CD1c-positive myeloid dendritic cell (primary cell): ENCODE results near the gene USP49.
"Not testable (repeated sequence)": the region's sequence is repeated elsewhere in the genome, so short reads cannot be mapped to it uniquely, and the experiment has no call there.

Source experiments
- DNase-seq: peaks from one replicate; pipeline ENCODE4 v3.0.0-alpha.2; 2016; ENCODE audit errors: extremely low spot score

Gene USP49

DNA sequence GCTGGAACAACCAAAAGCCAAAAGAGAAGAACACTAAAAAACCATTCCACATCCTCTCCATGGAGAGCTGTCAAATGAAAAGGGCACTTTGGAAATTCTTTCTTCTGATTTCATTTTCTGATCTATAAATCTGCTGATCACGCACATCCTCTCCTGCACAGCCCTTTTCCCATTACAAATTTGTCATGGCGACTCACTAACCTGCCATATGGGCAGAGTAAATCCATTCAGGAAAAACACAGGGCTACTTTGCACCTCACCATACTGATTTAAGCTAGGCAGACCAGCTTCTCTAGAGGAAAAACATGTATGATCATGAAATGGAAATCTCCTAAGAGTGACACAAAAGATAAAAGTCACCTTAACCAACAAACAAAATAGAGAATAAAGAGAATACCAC lies 81.7 kb downstream of the USP49 start:
- no peak for DNase-seq

GRCh38 chr6:41811946-41812345 lies 83.2 kb downstream of the USP49 start:
- not testable (repeated sequence) for DNase-seq

GRCh38 chr6:41811095-41811494 lies 84.1 kb downstream of the USP49 start:
- no peak for DNase-seq

DNA sequence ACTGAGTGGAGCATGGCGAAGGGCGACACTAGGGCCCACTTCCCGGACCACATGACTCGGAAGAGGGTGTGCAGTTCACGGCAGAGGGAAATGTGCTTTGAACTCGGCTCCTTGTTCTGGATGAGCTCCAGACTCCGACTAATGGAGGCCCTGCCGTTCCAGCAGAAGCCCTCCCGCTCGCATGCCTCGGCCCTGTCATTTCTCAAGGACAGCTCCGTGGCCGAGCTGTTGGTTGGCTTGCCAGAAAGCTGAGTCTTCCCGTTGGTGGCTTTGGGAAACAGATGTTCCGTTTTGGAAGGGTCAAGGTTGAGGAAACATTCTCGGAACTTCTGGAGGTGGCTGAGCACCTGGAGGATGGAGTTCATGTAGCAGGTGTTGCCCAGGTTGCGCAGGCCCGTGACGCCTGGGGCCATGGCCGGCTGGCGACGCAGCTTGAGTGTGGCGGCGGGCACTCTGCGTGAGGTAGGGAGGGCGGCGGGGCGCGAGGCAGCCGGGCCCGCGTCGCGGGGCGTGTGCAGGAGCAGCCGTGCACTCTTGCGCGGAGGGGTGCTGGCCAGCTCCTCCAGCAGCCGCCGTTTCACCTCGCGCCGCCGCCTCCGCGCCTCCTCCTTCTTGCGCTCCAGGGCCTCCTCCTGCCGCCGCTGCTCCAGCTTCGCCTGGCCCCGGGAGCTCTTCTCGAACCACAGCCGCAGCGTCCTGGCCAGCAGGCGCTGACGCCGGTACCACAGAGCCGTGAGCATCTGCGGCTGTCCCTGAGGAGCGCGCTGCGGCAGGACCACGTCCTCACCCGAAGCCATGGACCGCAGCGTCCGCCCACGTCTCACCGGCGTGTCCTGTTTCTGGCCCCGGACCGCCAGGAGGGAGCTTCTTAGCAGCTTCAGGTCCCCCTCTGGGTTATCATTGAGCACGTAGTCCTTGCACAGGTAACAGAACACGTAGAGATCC lies 89.1 kb downstream of the USP49 start:
- DNase-seq, result no peak

GRCh38 chr6:41801380-41801779 lies 93.8 kb downstream of the USP49 start:
- no peak for DNase-seq

DNA sequence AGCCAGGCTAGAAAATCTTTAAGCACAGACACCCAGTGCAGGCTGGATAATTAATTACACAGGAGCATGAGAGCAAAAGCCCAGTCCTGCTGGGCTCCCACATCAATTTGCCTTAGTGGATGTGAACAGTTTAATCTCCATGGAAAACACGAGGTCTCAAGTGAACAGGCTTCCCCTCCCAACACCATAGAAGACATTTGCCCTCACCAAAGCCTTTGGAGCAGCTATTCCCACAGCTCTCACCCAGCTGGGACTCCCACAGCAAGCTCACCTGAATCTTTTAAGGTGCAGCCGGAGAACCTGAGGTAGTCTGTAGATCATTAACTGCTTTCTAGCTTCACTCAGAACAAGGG lies 95.6 kb downstream of the USP49 start:
- no peak for DNase-seq

GRCh38 chr6:41798901-41799558 lies 96.1 kb downstream of the USP49 start:
- no peak for DNase-seq

DNA sequence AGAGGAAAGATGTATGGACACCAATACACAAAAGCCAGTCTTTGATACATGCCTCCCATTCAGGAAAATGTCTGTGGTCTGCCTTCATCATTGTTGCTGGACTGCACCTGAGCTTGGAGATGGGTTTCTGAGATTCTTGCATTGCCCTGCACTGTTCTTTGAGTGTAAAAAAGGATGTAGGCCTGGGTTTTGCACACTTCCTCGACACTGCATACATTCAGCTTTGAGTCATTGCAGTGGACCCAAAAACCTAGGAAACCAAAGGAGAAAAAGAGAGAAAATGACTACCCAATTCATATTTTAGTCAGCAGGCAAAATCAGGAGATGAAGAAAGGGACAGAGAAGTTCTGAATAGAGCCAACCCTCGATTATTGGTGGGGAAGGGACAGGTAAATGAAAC lies 98.7 kb downstream of the USP49 start:
- DNase-seq, result no peak

- no peak for DNase-seq
Observed at GRCh38 chr6:41791984-41792383, 103.2 kb downstream of the USP49 start.

DNA sequence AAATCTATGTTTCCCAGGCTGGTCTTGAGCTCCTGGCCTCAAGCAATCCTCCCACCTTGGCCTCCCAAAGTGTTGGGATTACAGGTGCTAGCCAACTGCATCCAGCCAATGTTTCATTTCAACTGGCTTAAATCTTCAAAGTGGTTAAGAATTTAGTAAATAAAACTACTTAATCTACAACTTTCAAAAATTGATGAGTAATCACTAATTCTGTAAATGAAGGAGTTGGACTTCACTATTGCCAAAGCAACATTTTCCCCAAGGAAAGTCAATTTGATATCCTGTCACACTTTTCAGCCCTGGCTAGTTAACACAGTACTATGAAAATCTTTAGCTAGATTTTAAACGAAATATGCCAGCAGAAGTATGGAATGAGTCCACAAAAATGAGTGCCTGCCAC lies 103.9 kb downstream of the USP49 start:
- DNase-seq, result no peak

GRCh38 chr6:41790045-41790444 lies 105.1 kb downstream of the USP49 start:
- no peak for DNase-seq

GRCh38 chr6:41789390-41789724 lies 105.8 kb downstream of the USP49 start:
- DNase-seq, result no peak

DNA sequence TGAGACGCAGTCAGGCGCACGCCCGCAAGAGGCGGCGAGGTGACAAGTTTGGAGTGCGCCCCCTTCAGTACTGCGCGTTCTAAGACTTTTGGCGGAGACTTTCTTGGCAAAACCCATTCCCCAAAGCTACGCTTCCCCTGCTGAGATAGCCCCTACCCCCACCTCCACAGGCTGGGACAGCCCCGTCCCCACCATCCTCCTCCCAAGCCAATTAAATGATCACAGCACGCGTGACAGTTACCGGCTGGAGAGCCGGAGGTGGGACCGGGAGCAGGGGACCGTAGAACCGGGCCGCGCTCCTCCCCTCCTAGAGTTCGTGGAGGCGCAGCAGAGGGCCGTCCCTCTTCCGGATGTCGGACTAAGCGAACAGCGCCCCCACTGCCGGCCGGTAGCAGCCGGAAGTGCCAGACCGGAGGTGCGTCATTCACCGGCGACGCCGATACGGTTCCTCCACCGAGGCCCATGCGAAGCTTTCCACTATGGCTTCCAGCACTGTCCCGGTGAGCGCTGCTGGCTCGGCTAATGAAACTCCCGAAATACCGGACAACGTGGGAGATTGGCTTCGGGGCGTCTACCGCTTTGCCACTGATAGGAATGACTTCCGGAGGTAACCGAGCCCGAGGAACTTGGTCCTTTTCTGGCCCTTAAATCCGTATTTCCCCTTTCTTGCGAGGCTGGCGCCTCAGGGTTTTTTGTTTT lies 107.8 kb downstream of the USP49 start, which contains the start of gene TOMM6:
TOMM6 (plus strand) TSS at position 476 of the 699 bp plus-strand sequence; CDS start at position 480, 4 bp downstream.
- peak; percentile 97 for DNase-seq

DNA sequence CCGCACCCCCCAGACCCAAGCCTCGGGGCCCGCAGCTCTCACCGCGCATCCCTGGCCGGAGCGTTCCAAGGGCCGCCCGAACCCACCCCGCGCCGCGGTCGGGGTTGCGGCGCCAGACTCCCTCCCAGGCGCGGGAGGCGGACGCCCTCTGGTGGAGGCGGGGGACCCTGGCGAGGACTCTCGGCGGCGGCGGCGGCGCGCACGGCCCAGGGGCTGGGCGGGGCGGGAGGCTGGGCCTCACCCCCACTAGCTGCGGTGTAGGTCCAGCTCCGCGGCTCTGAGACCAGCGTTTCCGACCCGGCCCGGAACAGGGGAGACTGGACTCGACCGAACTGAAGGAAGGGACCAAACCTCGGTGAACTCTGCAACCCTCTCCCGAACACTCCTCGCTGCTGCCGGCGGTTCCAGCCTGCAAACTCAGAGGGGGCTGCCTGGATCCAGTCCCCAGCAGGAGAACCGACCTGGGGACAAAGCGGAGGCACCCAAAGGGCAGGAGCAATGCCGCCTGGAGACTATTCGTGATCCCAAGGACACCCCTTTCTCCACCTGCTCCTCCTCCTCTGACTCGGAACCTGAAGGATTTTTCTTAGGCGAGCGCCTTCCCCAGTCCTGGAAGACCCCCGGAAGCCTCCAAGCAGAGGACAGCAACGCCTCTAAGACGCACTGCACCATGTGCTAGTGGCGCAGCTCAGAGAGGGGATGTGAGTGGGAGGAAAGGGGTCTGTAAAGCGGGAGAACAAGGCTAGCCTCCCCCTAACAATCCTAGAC lies 108.5 kb downstream of the USP49 start:
- peak; percentile 92 for DNase-seq

GRCh38 chr6:41785689-41786450 lies 109.3 kb downstream of the USP49 start:
- no peak for DNase-seq

DNA sequence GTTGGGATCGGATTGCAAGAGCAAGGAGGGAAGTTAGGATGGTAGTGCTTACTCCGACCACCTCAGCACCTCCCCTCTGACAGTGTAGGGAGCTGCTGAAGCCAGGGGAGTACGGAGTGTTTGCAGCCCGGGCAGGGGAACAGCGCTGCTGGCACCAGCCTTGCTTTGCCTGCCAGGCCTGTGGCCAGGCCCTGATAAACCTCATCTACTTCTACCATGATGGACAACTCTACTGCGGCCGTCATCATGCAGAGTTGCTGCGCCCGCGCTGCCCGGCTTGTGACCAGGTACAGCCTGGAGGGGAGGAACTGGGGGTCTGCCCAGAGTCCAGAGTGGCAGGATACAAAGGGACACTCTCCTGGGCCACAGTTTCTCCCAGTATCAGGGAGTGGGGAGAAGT lies 109.9 kb downstream of the USP49 start:
- DNase-seq, result no peak

- peak; percentile 83 for DNase-seq
Observed at GRCh38 chr6:41784581-41785171, 110.5 kb downstream of the USP49 start.

DNA sequence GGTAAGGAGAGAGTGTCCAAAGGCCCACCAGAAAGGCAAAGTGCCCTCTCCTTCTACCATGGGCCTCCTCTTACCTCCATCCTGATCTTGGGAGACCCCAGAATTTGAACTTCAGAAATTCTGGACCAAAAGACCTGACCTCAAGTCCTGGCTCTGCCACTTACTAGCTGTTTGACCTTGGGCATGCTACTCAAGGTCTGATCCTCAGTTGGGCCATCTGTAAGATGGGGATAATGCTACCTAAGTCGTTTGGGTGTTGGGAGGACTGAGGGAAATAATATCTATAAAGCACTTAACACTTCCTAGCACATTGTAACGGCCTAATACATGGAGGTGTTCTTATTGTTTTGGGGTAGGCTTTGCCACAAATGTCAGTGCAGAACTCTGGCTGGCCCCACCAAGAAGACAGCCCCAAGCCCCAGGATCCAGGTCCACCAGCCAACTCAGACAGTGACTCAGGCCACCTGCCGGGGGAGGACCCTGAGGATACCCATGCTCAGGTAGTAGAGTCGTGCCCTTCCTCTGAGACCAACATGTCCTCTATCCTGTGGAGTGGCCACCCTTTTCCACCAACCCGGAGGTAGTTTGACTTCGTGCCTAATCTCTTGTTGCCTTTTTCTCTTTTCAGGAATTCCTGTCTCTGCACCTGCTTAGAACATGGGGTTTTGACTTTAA lies 111.9 kb downstream of the USP49 start:
- no peak for DNase-seq

DNA sequence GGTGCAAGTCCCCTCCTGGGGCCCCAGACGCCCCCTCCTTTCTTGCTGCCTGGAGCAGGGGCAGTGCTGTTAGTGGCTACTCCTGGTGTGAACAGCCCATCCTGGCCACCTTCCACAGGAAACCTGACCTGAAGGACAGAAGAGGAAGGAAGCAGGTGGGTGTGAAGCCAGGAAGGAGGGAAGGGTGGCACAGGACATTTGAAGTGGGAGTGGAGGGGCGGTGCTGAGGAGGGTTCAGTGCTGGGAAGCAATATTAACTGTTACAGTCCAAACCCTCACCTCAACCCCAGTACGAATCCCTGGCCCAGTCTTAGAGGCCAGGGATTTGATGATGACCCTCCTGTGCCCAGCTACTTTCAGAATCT lies 113.8 kb downstream of the USP49 start:
- DNase-seq, result no peak
